ENCODE data around the gene CTSE.
"Not testable (repeated sequence)": the region's sequence is repeated elsewhere in the genome, so short reads cannot be mapped to it uniquely, and the experiment has no call there.

Gene CTSE

GRCh38 chr1:206013026-206013795, 10.5 kb downstream of the CTSE start:
- no peak for DNase-seq

- DNase-seq: no peak
Measured at GRCh38 chr1:206012086-206012859, 11.4 kb downstream of the CTSE start.

- no peak for DNase-seq
Measured at GRCh38 chr1:206011057-206011456, 12.6 kb downstream of the CTSE start.

GRCh38 chr1:206010060-206010459, 13.6 kb downstream of the CTSE start:
- no peak for DNase-seq

- DNase-seq: no peak
Measured at GRCh38 chr1:206006946-206007345, 16.7 kb downstream of the CTSE start.

- DNase-seq: no peak
Measured at GRCh38 chr1:206005778-206006180, 17.9 kb downstream of the CTSE start.

GRCh38 chr1:206005234-206005633, 18.5 kb downstream of the CTSE start:
- no peak for DNase-seq

GRCh38 chr1:206004826-206005225, 18.9 kb downstream of the CTSE start:
- DNase-seq: peak; percentile 59

GRCh38 chr1:206003854-206004800, 19.6 kb downstream of the CTSE start:
- DNase-seq: no peak

- peak; percentile 43 for DNase-seq
Measured at GRCh38 chr1:206002871-206003801, 20.6 kb downstream of the CTSE start, which contains the start of gene RAB7B. Gene RAB7B (minus strand): TSS chr1:206003395. CDS start chr1:205994135, 9,260 bp downstream.

GRCh38 chr1:206002160-206002559, 21.5 kb downstream of the CTSE start:
- no peak for DNase-seq

- DNase-seq: no peak
Measured at GRCh38 chr1:206001476-206001888, 22.2 kb downstream of the CTSE start.

- no peak for DNase-seq
Measured at GRCh38 chr1:206000641-206001339, 22.9 kb downstream of the CTSE start.

- DNase-seq: peak; percentile 59
Measured at GRCh38 chr1:205998457-205999241, 25.0 kb downstream of the CTSE start.

- DNase-seq: not testable (repeated sequence)
Measured at GRCh38 chr1:205996641-205997040, 27.1 kb downstream of the CTSE start.

- DNase-seq: peak; percentile 71
Measured at GRCh38 chr1:205994346-205994745, 29.3 kb downstream of the CTSE start.

GRCh38 chr1:205993068-205993467, 30.6 kb downstream of the CTSE start:
- no peak for DNase-seq

GRCh38 chr1:205992218-205992882, 31.3 kb downstream of the CTSE start:
- no peak for DNase-seq

GRCh38 chr1:205991237-205991636, 32.5 kb downstream of the CTSE start:
- DNase-seq: no peak

- no peak for DNase-seq
Measured at GRCh38 chr1:205990226-205990625, 33.5 kb downstream of the CTSE start.

Measured in eye (tissue), 1 donor.